UCSD-AML1 (cell line): ENCODE results near the gene METTL1.

ENCODE experiments used
- DNase-seq: peaks from one replicate; lab custom pipeline; 2025; ENCODE audit not compliant: unreplicated experiment; lab: John Stamatoyannopoulos, UW

METTL1 gene

GRCh38 chr12:57769594-57769993, 2.3 kb downstream of the METTL1 start:
- DNase-seq = no peak

- no peak for DNase-seq
These were observed 4.0 kb downstream of the METTL1 start for GRCh38 chr12:57767876-57768275.

- no peak for DNase-seq
These were observed 4.6 kb downstream of the METTL1 start for GRCh38 chr12:57767305-57767698.

GRCh38 chr12:57766464-57767304, 5.2 kb downstream of the METTL1 start, which contains the start of gene CYP27B1:
CYP27B1 (minus strand) TSS chr12:57767078; CDS start chr12:57767041, 37 bp downstream.
- DNase-seq = no peak

- DNase-seq = no peak
These were observed 6.0 kb downstream of the METTL1 start for GRCh38 chr12:57765698-57766463.

- DNase-seq = peak; percentile 34
These were observed 6.8 kb downstream of the METTL1 start for GRCh38 chr12:57765003-57765697.

- DNase-seq = no peak
These were observed 7.3 kb downstream of the METTL1 start for GRCh38 chr12:57764662-57765002.

GRCh38 chr12:57763881-57764661, 7.8 kb downstream of the METTL1 start:
- DNase-seq = no peak

- no peak for DNase-seq
These were observed 9.4 kb downstream of the METTL1 start for GRCh38 chr12:57762463-57762862.

- no peak for DNase-seq
These were observed 10.4 kb downstream of the METTL1 start for GRCh38 chr12:57761391-57761998.

GRCh38 chr12:57760347-57760982, 11.4 kb downstream of the METTL1 start:
- DNase-seq = no peak

- DNase-seq = no peak
These were observed 12.4 kb downstream of the METTL1 start for GRCh38 chr12:57759360-57759980.

- no peak for DNase-seq
These were observed 13.1 kb downstream of the METTL1 start for GRCh38 chr12:57758552-57759359.

- no peak for DNase-seq
These were observed 14.1 kb downstream of the METTL1 start for GRCh38 chr12:57757771-57758170.

GRCh38 chr12:57756406-57757341, 15.2 kb downstream of the METTL1 start:
- DNase-seq = peak; percentile 71

GRCh38 chr12:57755454-57756372, 16.2 kb downstream of the METTL1 start:
- peak; percentile 15 for DNase-seq

- no peak for DNase-seq
These were observed 16.8 kb downstream of the METTL1 start for GRCh38 chr12:57755194-57755453.
